H9 (cell line): ENCODE measurements around the gene TMEM123. TPM values are rescaled to one million over a fixed set of nuclear protein-coding genes. Genes with fewer than 3 reads are reported as not detected.

ENCODE experiments used
- DNase-seq: peaks from one replicate; pipeline ENCODE4 v3.0.0-alpha.2; 2017
- H2AFZ ChIP-seq: one replicate; pipeline ENCODE4 v1.6.1; 2013; ENCODE audit warnings: mild to moderate bottlenecking, low read length, control low read depth, moderate library complexity
- H2AK5ac ChIP-seq: 2 replicates; pipeline ENCODE4 v1.6.1; 2013; ENCODE audit warnings: low read length, control low read depth, mixed read lengths; ENCODE audit not compliant: insufficient read length
- H2BK120ac ChIP-seq: one replicate; pipeline ENCODE4 v1.6.1; 2013; ENCODE audit warnings: low read depth, mild to moderate bottlenecking, low read length, control low read depth, inconsistent platforms; ENCODE audit not compliant: poor library complexity, severe bottlenecking
- H2BK12ac ChIP-seq: 2 replicates; pipeline ENCODE4 v1.6.1; 2013; ENCODE audit warnings: low read length, control low read depth, mixed read lengths, low read depth; ENCODE audit not compliant: insufficient read length
- H2BK15ac ChIP-seq: 2 replicates; pipeline ENCODE4 v1.6.1; 2013; ENCODE audit warnings: low read depth, low read length, control low read depth
- H2BK20ac ChIP-seq: one replicate; pipeline ENCODE4 v1.6.1; 2013; ENCODE audit warnings: low read depth, mild to moderate bottlenecking, low read length, control low read depth, inconsistent platforms; ENCODE audit not compliant: poor library complexity, severe bottlenecking
- H2BK5ac ChIP-seq: 2 replicates; pipeline ENCODE4 v1.6.1; 2013; ENCODE audit warnings: low read length, control low read depth, mixed read lengths; ENCODE audit not compliant: insufficient read length
- H3K14ac ChIP-seq: 2 replicates; pipeline ENCODE4 v1.6.1; 2013; ENCODE audit warnings: low read length, control low read depth; ENCODE audit not compliant: insufficient read depth
- H3K18ac ChIP-seq: 2 replicates; pipeline ENCODE4 v1.6.1; 2013; ENCODE audit warnings: low read depth, mild to moderate bottlenecking, mixed read lengths, low read length, control low read depth; ENCODE audit not compliant: insufficient read length
- H3K23ac ChIP-seq: 2 replicates; pipeline ENCODE4 v1.6.1; 2013; ENCODE audit warnings: low read length, control low read depth, mixed read lengths, low read depth; ENCODE audit not compliant: insufficient read length
- H3K23me2 ChIP-seq: 2 replicates; pipeline ENCODE4 v1.6.1; 2013; ENCODE audit warnings: low read depth, mild to moderate bottlenecking, mixed read lengths, low read length, control low read depth; ENCODE audit not compliant: insufficient read length, poor library complexity, severe bottlenecking
- H3K27ac ChIP-seq: 2 replicates; pipeline ENCODE4 v1.5.1; 2013; ENCODE audit warnings: low read length, control low read depth, mixed read lengths, low read depth; ENCODE audit not compliant: insufficient read length
- H3K27me3 ChIP-seq: 2 replicates; pipeline ENCODE4 v1.6.1; 2013; ENCODE audit warnings: low read length, control low read depth, inconsistent platforms; ENCODE audit not compliant: insufficient read depth
- H3K4ac ChIP-seq: 2 replicates; pipeline ENCODE4 v1.6.1; 2013; ENCODE audit warnings: low read depth, mild to moderate bottlenecking, control low read depth, inconsistent platforms, low read length, moderate library complexity
- H3K4me1 ChIP-seq: 2 replicates; pipeline ENCODE4 v1.6.1; 2013; ENCODE audit warnings: low read length, control low read depth, inconsistent platforms; ENCODE audit not compliant: insufficient read depth
- H3K4me2 ChIP-seq: 2 replicates; pipeline ENCODE4 v1.6.1; 2013; ENCODE audit warnings: low read length, control low read depth, mixed read lengths; ENCODE audit not compliant: insufficient read length, insufficient read depth
- H3K56ac ChIP-seq: 2 replicates; pipeline ENCODE4 v1.6.1; 2013; ENCODE audit warnings: low read depth, mild to moderate bottlenecking, mixed read lengths, low read length, control low read depth; ENCODE audit not compliant: insufficient read length
- H3K79me1 ChIP-seq: 2 replicates; pipeline ENCODE4 v1.6.1; 2013; ENCODE audit warnings: low read depth, mild to moderate bottlenecking, moderate library complexity, low read length, control low read depth, inconsistent platforms; ENCODE audit not compliant: insufficient read depth, poor library complexity, severe bottlenecking
- H3K79me2 ChIP-seq: 2 replicates; pipeline ENCODE4 v1.6.1; 2013; ENCODE audit warnings: low read length, control low read depth, inconsistent platforms; ENCODE audit not compliant: insufficient read depth
- H3K9ac ChIP-seq: 2 replicates; pipeline ENCODE4 v1.6.1; 2013; ENCODE audit warnings: low read length, control low read depth, mixed read lengths; ENCODE audit not compliant: insufficient read length; ENCODE audit errors: extremely low read depth
- H3K9me3 ChIP-seq: one replicate; pipeline ENCODE4 v1.6.1; 2013; ENCODE audit warnings: low read depth, low read length, inconsistent platforms; ENCODE audit not compliant: control insufficient read depth
- H3T11ph ChIP-seq: one replicate; pipeline ENCODE4 v1.6.1; 2013; ENCODE audit warnings: mild to moderate bottlenecking, low read length, control low read depth, inconsistent platforms
- H4K20me1 ChIP-seq: one replicate; pipeline ENCODE4 v1.6.1; 2013; ENCODE audit not compliant: control insufficient read depth, insufficient read length, insufficient read depth
- H4K5ac ChIP-seq: 2 replicates; pipeline ENCODE4 v1.6.1; 2013; ENCODE audit warnings: low read depth, mild to moderate bottlenecking, mixed read lengths, low read length, control low read depth; ENCODE audit not compliant: insufficient read length
- H4K8ac ChIP-seq: replicated peaks from 2 replicates; pipeline ENCODE4 v1.6.1; 2013; ENCODE audit warnings: low read length, control low read depth, mixed read lengths, low read depth; ENCODE audit not compliant: insufficient read length
- H4K91ac ChIP-seq: 2 replicates; pipeline ENCODE4 v1.6.1; 2013; ENCODE audit warnings: low read depth, mild to moderate bottlenecking, moderate library complexity, mixed read lengths, low read length, control low read depth; ENCODE audit not compliant: insufficient read length
- H3K27ac Mint-ChIP-seq, 3 experiments: 2 replicates in 2 of 3; 3 replicates in 1 of 3; pipeline ENCODE4 v1.8.0; 2020 to 2021; ENCODE audit warnings: mixed read lengths in 3 of 3, mild to moderate bottlenecking in 1 of 3, moderate library complexity in 1 of 3
- H3K27me3 Mint-ChIP-seq: 2 replicates; pipeline ENCODE4 v1.8.0; 2021; ENCODE audit warnings: low read depth, mild to moderate bottlenecking, moderate library complexity, mixed read lengths
- H3K36me3 Mint-ChIP-seq, 3 experiments: 2 replicates in 2 of 3; 3 replicates in 1 of 3; pipeline ENCODE4 v1.8.0; 2020 to 2021; ENCODE audit warnings: low read depth in 3 of 3, mixed read lengths in 3 of 3; ENCODE audit not compliant: insufficient read depth in 1 of 3
- H3K4me1 Mint-ChIP-seq, 2 experiments: 2 replicates each; pipeline ENCODE4 v1.8.0; 2020; ENCODE audit warnings: mixed read lengths in 2 of 2
- H3K4me3 Mint-ChIP-seq, 2 experiments: 2 replicates in 1 of 2; 3 replicates in 1 of 2; pipeline ENCODE4 v1.8.0; 2020 to 2021; ENCODE audit warnings: mild to moderate bottlenecking in 2 of 2, mixed read lengths in 2 of 2, moderate library complexity in 1 of 2
- H3K9me3 Mint-ChIP-seq, 2 experiments: 2 replicates in 1 of 2; 3 replicates in 1 of 2; pipeline ENCODE4 v1.8.0; 2020; ENCODE audit warnings: mild to moderate bottlenecking in 2 of 2, mixed read lengths in 2 of 2, moderate library complexity in 1 of 2
- CTCF ChIP-seq: fragments of 200-600 bp; sonication (generic); conservative IDR thresholded peaks from 3 replicates; pipeline ENCODE4 v1.8.0; 2021; ENCODE audit warnings: antibody characterized with exemption, mild to moderate bottlenecking
- WGBS: extraction: QIAGEN DNeasy Blood & Tissue Kit; methylation state at CpG from one replicate; pipeline ENCODE4 v1.1.7; 2013; ENCODE audit warnings: missing lambda C conversion rate, low lambda C conversion rate, mixed read lengths; ENCODE audit not compliant: insufficient read length; ENCODE audit errors: extremely low coverage; 5-methylcytosine and 5-hydroxymethylcytosine counted together
- total RNA-seq: library from RNA; stranded (reverse); gene quantifications from 2 replicates; pipeline ENCODE4 v1.2.1, GENCODE V29; 2021

TMEM123 gene
- total RNA-seq, 1 experiment from 2014 or later, result 76.7 TPM

- H3K4me1 ChIP-seq, result no peaks in the 10 kb centered on the region
- peak within 1 kb of the TSS; percentile 82 for H2AFZ ChIP-seq
- Mint-ChIP-seq H3K27ac (peak within 1 kb of the TSS; percentile 96 to 97 (median 96)), H3K4me3 (peak within 1 kb of the TSS; percentile 95 to 97), H3K4me1 (peaks cover 15 to 18% of the 10 kb centered on the region in 2 experiments), H3K27me3 (no peaks in the 10 kb centered on the region), H3K9me3 (no peaks in the 10 kb centered on the region), H3K36me3 (peaks cover 4 to 21% (median 16%) of the 10 kb centered on the region in 3 experiments; a peak in 6 of 7 replicates)
- H3K27me3 ChIP-seq, result no peaks in the 10 kb centered on the region
- peaks cover 5% of the 10 kb centered on the region for H3K23me2 ChIP-seq
- H2BK15ac ChIP-seq, result no peak within 1 kb of the TSS
- H3K9me3 ChIP-seq, result no peaks in the 10 kb centered on the region
- H3K79me1 ChIP-seq, result no peaks in the 10 kb centered on the region
- no peak within 1 kb of the TSS for H2BK20ac ChIP-seq
- H3K79me2 ChIP-seq, result peaks cover 4% of the 10 kb centered on the region; the same call in 1 of the 2 replicates
- no peak within 1 kb of the TSS for H2AK5ac ChIP-seq
- no peak within 1 kb of the TSS for H4K5ac ChIP-seq
- peak; percentile 92 for DNase-seq
- H3K14ac ChIP-seq, result peak within 1 kb of the TSS; percentile 91
- H4K20me1 ChIP-seq, result no peaks in the 10 kb centered on the region
- H3T11ph ChIP-seq, result no peak within 1 kb of the TSS
- peak within 1 kb of the TSS; percentile 96 for H3K9ac ChIP-seq
- no CpG with 5 or more reads among the region's 77 CpGs for WGBS
- no peak within 1 kb of the TSS for H3K23ac ChIP-seq
- H2BK120ac ChIP-seq, result no peak within 1 kb of the TSS
- no peak within 1 kb of the TSS for H2BK12ac ChIP-seq
- no peak within 1 kb of the TSS for H2BK5ac ChIP-seq
- no peak within 1 kb of the TSS for H3K4ac ChIP-seq
- peak within 1 kb of the TSS; percentile 92 for H3K18ac ChIP-seq
- no peak within 1 kb of the TSS for H4K91ac ChIP-seq
- peak within 1 kb of the TSS; percentile 84 for H3K4me2 ChIP-seq
- peak within 1 kb of the TSS; percentile 53 for H3K27ac ChIP-seq
- H4K8ac ChIP-seq, result no peak within 1 kb of the TSS
- H3K56ac ChIP-seq, result no peak within 1 kb of the TSS
- TF ChIP-seq CTCF, result peak; percentile 75
Measured at GRCh38 chr11:102346748-102347461, 105.7 kb downstream of the TMEM123 start, which contains the start of gene BIRC2. Gene BIRC2 (plus strand): TSS chr11:102347214. CDS start chr11:102349855, 2,641 bp downstream.
